ENCODE measurements around the gene CACNA2D3. TPM values are rescaled to one million over a fixed set of nuclear protein-coding genes. Genes with fewer than 3 reads are reported as not detected.

The CACNA2D3 gene
- total RNA-seq, 1 donor from 2014 or later: 0.10 TPM

DNA sequence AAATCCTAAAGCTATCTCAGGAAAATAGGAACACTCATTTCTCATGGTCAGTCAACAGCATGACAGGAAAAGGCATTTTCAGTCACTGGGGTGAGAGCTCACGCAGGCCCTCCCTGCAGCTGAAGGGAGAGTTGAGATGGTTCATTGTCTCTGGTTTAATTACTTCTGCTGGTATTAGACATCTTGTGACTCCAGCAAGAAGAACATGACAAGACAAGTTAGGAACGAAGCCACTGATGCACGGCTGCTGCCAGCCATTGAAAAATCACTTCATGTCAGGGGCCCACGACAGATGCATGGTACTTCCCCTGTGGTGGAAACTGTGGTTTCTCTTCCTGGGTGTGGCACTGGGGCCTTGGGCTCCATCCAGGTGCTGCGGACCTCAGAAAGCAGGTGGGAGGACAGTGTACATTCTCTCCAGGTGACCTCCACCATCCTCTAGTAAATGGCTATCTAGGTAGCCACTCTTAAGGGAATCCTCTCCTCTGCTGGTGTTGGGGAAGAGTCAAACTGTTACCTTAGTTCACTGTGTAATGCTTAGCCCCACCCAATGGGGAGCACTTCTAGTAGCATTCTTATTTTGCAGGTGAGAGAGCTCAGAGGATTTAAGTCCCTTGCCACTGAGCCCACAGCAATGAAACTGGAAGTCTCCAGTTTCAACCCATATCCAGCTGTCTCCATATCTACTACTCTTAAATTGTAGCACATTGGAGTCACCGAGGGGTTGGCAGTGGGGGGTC is 531.3 kb downstream of the CACNA2D3 start:
- ATAC-seq: no peak
- no peak for DNase-seq (ENCODE audit: low spot score)

GRCh38 chr3:54654776-54655175 is 532.4 kb downstream of the CACNA2D3 start:
- ATAC-seq (no peak), DNase-seq (ENCODE audit: low spot score) (no peak)

DNA sequence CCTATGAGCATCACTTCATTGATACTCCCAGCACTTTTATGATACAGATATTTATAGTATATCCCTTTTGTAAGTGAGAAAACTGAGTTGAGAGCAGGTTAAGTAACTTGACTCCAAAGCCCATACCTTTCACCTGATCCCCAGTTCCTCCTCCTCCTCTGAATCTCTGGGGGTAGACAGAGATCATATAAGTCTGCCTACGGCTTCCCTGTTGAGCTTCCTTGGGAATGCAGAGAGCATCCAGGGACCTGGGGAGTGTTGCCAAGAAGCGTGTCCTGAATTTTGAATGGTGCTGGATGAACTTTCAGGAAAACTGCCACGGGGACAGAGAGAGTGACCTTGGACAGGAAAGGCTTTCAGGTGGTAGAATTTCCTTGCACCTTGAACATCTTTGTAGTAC is 537.0 kb downstream of the CACNA2D3 start:
- no peak for ATAC-seq
- no peak for DNase-seq (ENCODE audit: low spot score)

DNA sequence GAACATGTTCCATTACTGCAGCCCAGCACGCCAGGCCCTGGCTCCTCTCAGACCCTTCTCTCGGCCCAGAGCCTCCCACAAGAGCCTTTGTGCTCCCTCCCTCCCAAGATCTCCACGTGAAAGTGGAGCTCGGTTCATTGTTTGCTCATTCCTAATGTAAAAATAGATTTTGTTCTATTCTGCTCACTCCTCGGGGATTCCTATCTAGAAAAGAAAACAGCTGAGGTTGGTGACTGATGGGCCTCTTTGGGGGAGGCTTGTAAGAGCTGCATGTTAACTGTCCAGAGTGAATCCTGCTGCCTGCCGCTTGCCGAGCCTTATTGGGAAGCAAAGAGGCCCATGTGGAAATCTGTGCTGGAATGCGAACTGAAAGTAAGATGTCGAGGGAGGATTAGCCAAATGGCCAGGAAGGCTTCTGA is 538.4 kb downstream of the CACNA2D3 start:
- ATAC-seq (no peak), DNase-seq (ENCODE audit: low spot score) (no peak)

- no peak for DNase-seq (ENCODE audit: low spot score)
- ATAC-seq: no peak
These were observed 538.8 kb downstream of the CACNA2D3 start for GRCh38 chr3:54661151-54661550.

GRCh38 chr3:54663501-54664011 is 541.2 kb downstream of the CACNA2D3 start:
- ATAC-seq: no peak
- DNase-seq (ENCODE audit: low spot score): no peak

DNA sequence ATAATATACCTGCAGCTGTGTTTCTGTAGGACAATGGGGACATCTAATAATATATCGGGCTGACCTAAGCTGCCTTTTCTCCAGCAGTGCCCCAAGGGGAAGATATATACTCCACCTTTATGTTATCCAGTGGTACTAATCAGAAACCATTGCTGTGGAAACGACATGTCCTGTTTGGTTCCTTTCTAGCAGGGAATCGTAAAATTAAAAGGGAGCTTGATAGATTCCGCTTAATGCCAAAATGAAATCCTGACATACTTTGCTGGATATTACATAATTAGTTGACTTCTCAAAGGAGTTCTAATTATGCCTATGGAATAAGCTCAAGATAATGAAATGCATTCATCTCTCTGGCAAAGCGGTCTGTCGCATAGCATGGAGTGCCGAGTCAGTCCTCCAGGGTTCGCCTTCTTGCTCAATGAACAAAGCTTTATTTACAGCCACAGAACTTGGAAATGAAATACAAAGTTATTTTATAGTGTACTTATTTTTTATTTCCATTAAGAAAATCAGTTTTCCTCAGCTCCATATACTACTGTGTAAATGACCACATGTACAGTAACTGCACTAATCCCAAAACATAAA is 542.8 kb downstream of the CACNA2D3 start:
- ATAC-seq (no peak), DNase-seq (ENCODE audit: low spot score) (no peak)

GRCh38 chr3:54668236-54668635 is 545.9 kb downstream of the CACNA2D3 start:
- ATAC-seq: no peak
- no peak for DNase-seq (ENCODE audit: low spot score)

DNA sequence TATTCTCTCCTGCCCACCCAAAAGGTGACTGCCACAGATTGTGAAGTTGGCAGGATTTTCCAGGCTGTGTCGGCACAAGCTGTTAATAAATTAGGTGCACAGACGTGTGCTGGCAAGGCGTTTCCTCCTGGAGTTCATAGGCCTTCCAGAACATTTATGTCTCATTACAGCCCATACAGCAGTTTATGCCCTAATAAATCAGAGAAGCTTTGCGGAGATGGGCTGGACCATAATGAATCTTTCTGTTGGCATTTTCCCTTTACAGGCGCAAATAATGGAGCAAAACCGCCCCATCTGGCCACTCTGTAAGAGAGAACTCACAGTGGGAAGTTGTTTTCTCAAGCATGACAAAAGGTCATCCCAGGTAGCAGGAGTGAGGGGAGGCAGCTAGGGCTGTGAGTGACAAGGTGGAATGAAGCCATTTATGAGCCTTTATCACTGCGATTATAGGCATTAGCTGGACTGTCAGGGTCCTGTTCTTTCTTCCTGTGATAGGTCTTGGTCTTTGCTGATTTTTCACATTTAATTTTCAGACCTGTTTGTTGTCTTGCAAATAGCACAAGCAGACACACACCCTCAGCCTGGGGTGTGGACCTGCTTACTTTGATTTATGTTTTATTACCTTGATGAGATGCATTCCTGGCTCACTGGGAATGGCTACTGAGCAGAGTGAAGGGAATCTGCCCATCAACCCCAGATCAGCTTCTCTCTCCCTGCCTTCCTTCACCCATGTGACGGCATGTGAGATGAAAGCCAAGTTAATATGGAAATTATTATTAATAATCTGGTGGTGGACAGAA is 548.0 kb downstream of the CACNA2D3 start:
- no peak for DNase-seq (ENCODE audit: low spot score)
- ATAC-seq: no peak

GRCh38 chr3:54671511-54671910 is 549.2 kb downstream of the CACNA2D3 start:
- no peak for DNase-seq (ENCODE audit: low spot score)
- ATAC-seq: no peak

GRCh38 chr3:54676087-54676486 is 553.7 kb downstream of the CACNA2D3 start:
- DNase-seq (ENCODE audit: low spot score) (no peak), ATAC-seq (no peak)

DNA sequence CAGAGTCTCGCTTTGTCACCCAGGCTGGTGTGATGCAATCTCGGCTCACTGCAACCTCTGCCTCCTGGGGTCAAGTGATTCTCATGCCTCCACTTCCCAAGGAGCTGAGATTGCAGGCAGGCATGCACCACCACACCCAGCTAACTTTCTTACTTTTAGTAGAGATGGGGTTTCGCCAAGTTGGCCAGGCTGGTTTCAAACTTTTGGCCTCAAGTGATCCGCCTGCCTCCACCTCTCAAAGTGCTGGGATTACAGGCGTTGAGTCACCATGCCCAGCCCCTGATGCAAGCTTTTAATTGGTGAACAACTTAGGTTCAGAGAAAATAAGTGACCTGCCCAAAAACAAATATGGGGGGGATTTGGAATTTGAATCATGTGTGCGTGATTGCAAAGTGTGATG is 559.4 kb downstream of the CACNA2D3 start:
- DNase-seq (ENCODE audit: low spot score) (no peak), ATAC-seq (no peak)

DNA sequence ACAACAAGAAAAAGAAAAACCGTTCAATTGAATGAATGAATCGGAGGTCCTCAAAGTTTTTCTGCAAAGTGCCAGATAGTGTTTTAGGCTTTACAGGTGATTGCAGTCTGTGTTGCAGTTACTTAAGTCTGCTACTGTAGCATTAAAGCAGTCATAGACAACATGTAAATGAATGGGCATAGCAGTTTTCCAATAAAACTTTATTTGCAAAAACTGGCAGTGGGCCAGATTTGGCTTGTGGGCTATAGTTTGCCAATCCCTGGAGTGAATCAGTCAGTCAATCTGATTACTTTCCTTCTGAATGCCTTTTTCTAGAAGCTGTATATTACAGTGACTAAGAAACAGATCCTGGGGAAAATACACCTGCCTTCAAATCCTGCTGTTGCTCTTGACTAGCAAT is 562.9 kb downstream of the CACNA2D3 start:
- DNase-seq (ENCODE audit: low spot score) (no peak), ATAC-seq (no peak)

- ATAC-seq (no peak), DNase-seq (ENCODE audit: low spot score) (no peak)
These were observed 569.0 kb downstream of the CACNA2D3 start for GRCh38 chr3:54691289-54691771.

- no peak for ATAC-seq
- DNase-seq (ENCODE audit: low spot score): no peak
These were observed 574.0 kb downstream of the CACNA2D3 start for GRCh38 chr3:54696313-54696712.

- DNase-seq (ENCODE audit: low spot score): no peak
- ATAC-seq: no peak
These were observed 575.7 kb downstream of the CACNA2D3 start for GRCh38 chr3:54698054-54698453.

- ATAC-seq: no peak
These were observed 581.6 kb downstream of the CACNA2D3 start for GRCh38 chr3:54703923-54704322.

DNA sequence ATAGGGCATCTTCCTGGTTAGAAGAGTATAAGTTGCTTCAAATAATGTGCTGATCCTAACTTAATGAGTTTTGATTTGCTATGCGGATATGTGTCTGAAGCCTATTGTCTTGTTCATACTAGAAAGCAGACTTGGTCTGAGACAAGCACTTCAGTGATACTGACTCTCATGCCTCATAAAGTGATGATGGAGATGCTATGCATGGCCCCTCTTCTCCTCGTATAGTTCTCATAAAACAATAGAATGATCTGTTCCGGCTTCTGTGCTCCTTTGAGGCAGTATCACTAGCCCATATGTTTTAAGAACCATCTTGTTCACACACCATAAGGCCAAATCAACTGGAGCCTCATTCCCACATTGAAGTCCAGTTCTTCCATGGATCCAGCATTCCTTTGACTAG is 583.4 kb downstream of the CACNA2D3 start:
- DNase-seq (ENCODE audit: low spot score): no peak
- no peak for ATAC-seq

More at GRCh38 chr3:54703923-54704322, 581.6 kb downstream of the CACNA2D3 start:
- no peak for DNase-seq (ENCODE audit: low spot score)

GRCh38 chr3:54706738-54707137 is 584.4 kb downstream of the CACNA2D3 start:
- ATAC-seq (no peak), DNase-seq (ENCODE audit: low spot score) (no peak)

- no peak for DNase-seq (ENCODE audit: low spot score)
These were observed 587.4 kb downstream of the CACNA2D3 start for GRCh38 chr3:54709785-54710184.

DNA sequence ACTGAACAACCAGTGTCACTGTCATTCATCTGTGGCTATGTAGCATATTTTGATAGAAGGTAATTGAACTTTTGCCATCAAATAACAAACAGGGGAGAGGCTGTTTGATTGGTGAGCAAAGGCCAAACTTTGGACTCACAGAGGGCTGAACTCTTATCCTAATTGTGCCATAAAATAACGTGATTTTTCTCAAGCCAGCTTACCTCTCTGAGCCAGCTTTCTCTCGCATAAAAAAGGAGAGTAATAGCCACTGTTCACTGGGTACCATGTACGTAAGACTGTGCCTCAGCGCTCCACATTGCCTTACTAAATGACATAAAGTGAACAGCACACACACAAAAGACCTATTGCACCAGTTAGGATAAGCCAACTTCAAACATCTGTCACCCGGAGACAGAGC is 588.6 kb downstream of the CACNA2D3 start:
- ATAC-seq (peak; percentile 86), DNase-seq (ENCODE audit: low spot score) (no peak)

More at GRCh38 chr3:54709785-54710184, 587.4 kb downstream of the CACNA2D3 start:
- no peak for ATAC-seq

Measured in left lobe of liver (tissue), 2 donors.